ENCODE data around the gene CDC42EP3. TPM values are rescaled to one million over a fixed set of nuclear protein-coding genes. Genes with fewer than 3 reads are reported as not detected.

The CDC42EP3 gene
- total and polyA plus RNA-seq, 2 experiments from 2014 or later = 31.4 TPM

GRCh38 chr2:37612382-37612781, 59.1 kb downstream of the CDC42EP3 start:
- no peaks in the 10 kb centered on the region for H3K4me1 ChIP-seq (ENCODE audit: insufficient read depth)
- no peaks in the 10 kb centered on the region for H3K9me3 Mint-ChIP-seq
- no peak for ATAC-seq
- no peak overlapping the region for H3K4me2 ChIP-seq
- H3K4me3 ChIP-seq = no peak overlapping the region
- H3K4me1 Mint-ChIP-seq = no peaks in the 10 kb centered on the region; the same call in 2 of the 3 replicates
- TF ChIP-seq POLR2AphosphoS5 (IDR thresholded peaks at IDR 0.05; ENCODE audit: low read depth) (no peak), JUNB (IDR thresholded peaks at IDR 0.05; ENCODE audit: unreplicated experiment) (no peak), REST (IDR thresholded peaks at IDR 0.05; ENCODE audit: unreplicated experiment) (no peak)
- no peaks in the 10 kb centered on the region for H3K27me3 Mint-ChIP-seq (ENCODE audit: insufficient read depth, low read depth, poor library complexity)
- H2AFZ ChIP-seq = no peak overlapping the region
- H3K27me3 ChIP-seq (ENCODE audit: insufficient read depth) = no peaks in the 10 kb centered on the region
- no peak overlapping the region for H3K4me3 Mint-ChIP-seq
- H3K27ac Mint-ChIP-seq = no peak overlapping the region
- H3K36me3 ChIP-seq (ENCODE audit: insufficient read depth) = no peaks in the 10 kb centered on the region
- no peaks in the 10 kb centered on the region for H3K79me2 ChIP-seq (replicated peaks; ENCODE audit: insufficient read depth)
- no peaks in the 10 kb centered on the region for H3F3A ChIP-seq (replicated peaks; ENCODE audit: low read depth)
- no peaks in the 10 kb centered on the region for H3K36me3 Mint-ChIP-seq (ENCODE audit: low read depth)
- DNase-seq (ENCODE audit: low spot score) = no peak
- H3K9me2 ChIP-seq (ENCODE audit: insufficient read depth) = no peaks in the 10 kb centered on the region
- no peaks in the 10 kb centered on the region for H4K20me1 ChIP-seq (replicated peaks; ENCODE audit: insufficient read depth)
- no peak overlapping the region for H3K27ac ChIP-seq (ENCODE audit: low read depth)

GRCh38 chr2:37610638-37611289, 60.7 kb downstream of the CDC42EP3 start:
- Histone ChIP-seq H3K27ac (ENCODE audit: low read depth) (no peak overlapping the region), H3K36me3 (ENCODE audit: insufficient read depth) (no peaks in the 10 kb centered on the region), H3K27me3 (ENCODE audit: insufficient read depth) (no peaks in the 10 kb centered on the region), H4K20me1 (replicated peaks; ENCODE audit: insufficient read depth) (no peaks in the 10 kb centered on the region), H3K4me2 (no peak overlapping the region), H3F3A (replicated peaks; ENCODE audit: low read depth) (no peaks in the 10 kb centered on the region), H2AFZ (peak overlapping the region; percentile 39; the same call in 1 of the 2 replicates), H3K9me2 (ENCODE audit: insufficient read depth) (no peaks in the 10 kb centered on the region), H3K4me1 (ENCODE audit: insufficient read depth) (no peaks in the 10 kb centered on the region), H3K4me3 (no peak overlapping the region), H3K79me2 (replicated peaks; ENCODE audit: insufficient read depth) (no peaks in the 10 kb centered on the region)
- Mint-ChIP-seq H3K9me3 (no peaks in the 10 kb centered on the region), H3K27ac (no peak overlapping the region), H3K27me3 (ENCODE audit: insufficient read depth, low read depth, poor library complexity) (no peaks in the 10 kb centered on the region), H3K4me3 (no peak overlapping the region), H3K4me1 (peaks cover 3% of the 10 kb centered on the region; the same call in 1 of the 3 replicates), H3K36me3 (ENCODE audit: low read depth) (no peaks in the 10 kb centered on the region)
- ATAC-seq (no peak), DNase-seq (ENCODE audit: low spot score) (no peak)
- TF ChIP-seq REST (IDR thresholded peaks at IDR 0.05; ENCODE audit: unreplicated experiment) (no peak), EZH2phosphoT487 (IDR thresholded peaks at IDR 0.05; ENCODE audit: unreplicated experiment) (no peak), EZH2 (IDR thresholded peaks at IDR 0.05; ENCODE audit: low read depth, unreplicated experiment) (no peak), CREB1 (CRISPR knock-in tag; IDR thresholded peaks at IDR 0.05; ENCODE audit: low read depth) (no peak), ZNF114 (CRISPR knock-in tag; IDR thresholded peaks at IDR 0.05) (no peak), ZNF331 (CRISPR knock-in tag; IDR thresholded peaks at IDR 0.05; ENCODE audit: low read depth) (no peak)
